OCI-LY7 (cell line): ENCODE results near the gene DOCK3.

ENCODE experiments used
- EZH2phosphoT487 ChIP-seq: fragments of 200-600 bp; sonication (generic); IDR thresholded peaks from 2 replicates; pipeline ENCODE4 v1.6.1; 2018; ENCODE audit warnings: low read depth, borderline replicate concordance, mild to moderate bottlenecking, mixed run types, antibody characterized with exemption, low read length, moderate library complexity, mixed read lengths
- TF ChIP-seq, protein P1 (sequence below): fragments of 200-600 bp; sonication (generic); conservative IDR thresholded peaks from 2 replicates; pipeline ENCODE4 v1.5.1; 2014; ENCODE audit warnings: mild to moderate bottlenecking, antibody characterized with exemption, low read length, moderate library complexity, mixed read lengths

DNA sequence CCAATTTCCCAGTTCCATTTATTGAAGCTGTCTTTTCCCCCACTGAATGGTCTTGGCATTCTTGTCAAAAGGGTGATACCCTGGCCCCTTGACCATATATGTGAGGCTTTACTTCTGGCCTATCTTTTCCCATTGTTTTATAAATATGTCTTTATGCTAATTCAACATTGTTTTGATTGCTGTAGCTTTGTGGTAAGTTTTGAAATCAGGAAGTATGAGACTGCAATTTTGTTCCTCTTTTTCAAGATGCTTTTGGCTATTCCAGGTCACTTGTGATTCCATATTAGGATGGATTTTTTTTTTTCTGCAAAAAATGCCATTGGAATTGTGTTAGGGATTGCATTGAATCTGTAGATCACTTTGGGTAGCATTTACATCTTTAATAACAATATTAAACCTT lies 569.2 kb downstream of the DOCK3 start:
- TF ChIP-seq, protein P1, sequence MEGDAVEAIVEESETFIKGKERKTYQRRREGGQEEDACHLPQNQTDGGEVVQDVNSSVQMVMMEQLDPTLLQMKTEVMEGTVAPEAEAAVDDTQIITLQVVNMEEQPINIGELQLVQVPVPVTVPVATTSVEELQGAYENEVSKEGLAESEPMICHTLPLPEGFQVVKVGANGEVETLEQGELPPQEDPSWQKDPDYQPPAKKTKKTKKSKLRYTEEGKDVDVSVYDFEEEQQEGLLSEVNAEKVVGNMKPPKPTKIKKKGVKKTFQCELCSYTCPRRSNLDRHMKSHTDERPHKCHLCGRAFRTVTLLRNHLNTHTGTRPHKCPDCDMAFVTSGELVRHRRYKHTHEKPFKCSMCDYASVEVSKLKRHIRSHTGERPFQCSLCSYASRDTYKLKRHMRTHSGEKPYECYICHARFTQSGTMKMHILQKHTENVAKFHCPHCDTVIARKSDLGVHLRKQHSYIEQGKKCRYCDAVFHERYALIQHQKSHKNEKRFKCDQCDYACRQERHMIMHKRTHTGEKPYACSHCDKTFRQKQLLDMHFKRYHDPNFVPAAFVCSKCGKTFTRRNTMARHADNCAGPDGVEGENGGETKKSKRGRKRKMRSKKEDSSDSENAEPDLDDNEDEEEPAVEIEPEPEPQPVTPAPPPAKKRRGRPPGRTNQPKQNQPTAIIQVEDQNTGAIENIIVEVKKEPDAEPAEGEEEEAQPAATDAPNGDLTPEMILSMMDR: no peak
- TF ChIP-seq EZH2phosphoT487: no peak
